GM12878 (cell line): ENCODE results near the gene TAF11L5. TPM values are rescaled to one million over a fixed set of nuclear protein-coding genes. Genes with fewer than 3 reads are reported as not detected.
"Not testable (repeated sequence)": the region's sequence is repeated elsewhere in the genome, so short reads cannot be mapped to it uniquely, and the experiment has no call there.

Experiments
- ATAC-seq: fragments of 200-7000 bp; cut with Tn5 transposase; 3 replicates; pipeline ENCODE4 v1.9.1; 2020; ENCODE audit warnings: mild to moderate bottlenecking, moderate library complexity
- BruUV-seq: library from RNA; stranded (reverse); fragments of 400-500 nt; replicated peaks from 2 replicates; lab custom pipeline; 2021; lab: Mats Ljungman, UMichigan
- CTCF ChIA-PET: fragments of 300-600 bp; sonication (Branson Sonifier 250); formaldehyde crosslinking; extraction: SDS; loops from one replicate; lab custom pipeline; 2021; ENCODE audit warnings: inconsistent platforms; lab: Yijun Ruan, JAX
- POLR2A ChIA-PET: fragments of 350-600 bp; formaldehyde crosslinking; extraction: SDS; loops from one replicate; lab custom pipeline; 2021; ENCODE audit warnings: inconsistent platforms; lab: Charles Lee
- RAD21 ChIA-PET: fragments of 300-600 bp; sonication (Branson Sonifier 250); formaldehyde crosslinking; loops from one replicate; lab custom pipeline; 2023; ENCODE audit warnings: antibody characterized with exemption; ENCODE audit not compliant: unreplicated experiment; lab: Charles Lee
- SMC1A ChIA-PET: fragments of 300-600 bp; sonication (Branson Sonifier 250); formaldehyde crosslinking; loops from one replicate; lab custom pipeline; 2023; ENCODE audit not compliant: unreplicated experiment, uncharacterized antibody; lab: Charles Lee
- DNase-seq: peaks from one replicate; pipeline ENCODE4 v3.0.0-alpha.2; 2011; ENCODE audit warnings: low read depth, low spot score
- FAIRE-seq: peaks from 3 replicates; lab custom pipeline; 2011; peaks lifted over from hg19 to GRCh38; lab: Jason Lieb, UNC
- H2AFZ ChIP-seq: 2 replicates; pipeline ENCODE4 v1.6.0; 2011; ENCODE audit warnings: low read depth, low read length, control low read depth; ENCODE audit not compliant: control insufficient read depth
- H3K27ac ChIP-seq: 2 replicates; pipeline ENCODE4 v1.5.1; 2011; ENCODE audit warnings: control low read depth; ENCODE audit not compliant: control insufficient read depth, insufficient read depth
- H3K27me3 ChIP-seq, 2 experiments: replicated peaks in 1 of 2; 2 replicates each; pipeline versions ENCODE4 v1.6.0 to v1.6.1; 2011; ENCODE audit warnings: low read length in 1 of 2; ENCODE audit not compliant: control insufficient read depth in 2 of 2, insufficient read depth in 2 of 2
- H3K36me3 ChIP-seq, 2 experiments: 2 replicates each; pipeline ENCODE4 v1.5.1; 2011; ENCODE audit warnings: low read length in 1 of 2; ENCODE audit not compliant: control insufficient read depth in 2 of 2, insufficient read depth in 2 of 2
- H3K4me1 ChIP-seq: 2 replicates; pipeline ENCODE4 v1.6.1; 2011; ENCODE audit warnings: mild to moderate bottlenecking, low read length, moderate library complexity, mixed read lengths; ENCODE audit not compliant: control insufficient read depth, insufficient read depth
- H3K4me2 ChIP-seq: 2 replicates; pipeline ENCODE4 v1.6.0; 2011; ENCODE audit warnings: control low read depth; ENCODE audit not compliant: control insufficient read depth, insufficient read depth
- H3K4me3 ChIP-seq: fragments of 200-600 bp; sonication (generic); 2 replicates; pipeline ENCODE4 v1.5.1; 2016
- H3K79me2 ChIP-seq: 2 replicates; pipeline ENCODE4 v1.6.0; 2011; ENCODE audit warnings: low read length; ENCODE audit not compliant: control insufficient read depth, insufficient read depth
- H3K9ac ChIP-seq: 2 replicates; pipeline ENCODE4 v1.8.0; 2011; ENCODE audit warnings: low read length, control low read depth, mixed read lengths; ENCODE audit not compliant: control insufficient read depth, insufficient read depth
- H3K9me3 ChIP-seq: replicated peaks from 3 replicates; pipeline ENCODE4 v1.5.1; 2011; ENCODE audit warnings: mild to moderate bottlenecking, low read length; ENCODE audit not compliant: control insufficient read depth, insufficient read depth
- H4K20me1 ChIP-seq: 2 replicates; pipeline ENCODE4 v1.6.0; 2011; ENCODE audit not compliant: control insufficient read depth, insufficient read depth
- WGBS: methylation state at CpG from one replicate; pipeline ENCODE4 v1.1.6; 2016; ENCODE audit warnings: low lambda C conversion rate; ENCODE audit not compliant: insufficient replicate concordance, insufficient coverage; ENCODE audit errors: missing lambda C conversion rate; 5-methylcytosine and 5-hydroxymethylcytosine counted together
- in situ Hi-C: fragments of 300-500 bp; cut with MboI; formaldehyde crosslinking; loops from 9 replicates; pipeline ENCODE4 v1.14.3; 2018; ENCODE audit warnings: mixed read lengths
- intact Hi-C: fragments of 100-400 bp; cut with micrococcal nuclease; formaldehyde crosslinking; loops from one replicate; pipeline ENCODE4 v1.14.2; 2022; ENCODE audit not compliant: unreplicated experiment
- polyA plus RNA-seq, 11 experiments: library from polyadenylated mRNA; depleted of rRNA in 4 of 11; unstranded in 6 of 11; stranded (reverse) in 5 of 11; fragments of >200 nt; fragmentation: Nextera tagmentation in 4 of 11; fragmentation: Illumina TruSeq in 1 of 11; extraction: Ambion mirVana in 4 of 11; extraction: Trizol in 1 of 11; gene quantifications; 1 replicate in 1 of 11; 2 replicates in 10 of 11; pipeline versions ENCODE4 v1.2.1 to v1.2.3, GENCODE V29; 2011 to 2016; ENCODE audit warnings: inconsistent platforms in 2 of 11, missing spikeins in 2 of 11, low read depth in 1 of 11
- total RNA-seq, 4 experiments: library from RNA; depleted of rRNA in 3 of 4; stranded (reverse); fragments of >200 nt in 3 of 4; fragmentation: Illumina TruSeq in 1 of 4; extraction: Trizol in 1 of 4; gene quantifications; 2 replicates each; pipeline versions ENCODE4 v1.2.1 to v1.2.3, GENCODE V29; 2013 to 2021

TAF11L5 gene
- total and polyA plus RNA-seq, 10 of the 15 experiments (the other 5 are each of a cell fraction or from before 2014, with no cell fraction given) = not detected

GRCh38 chr5:17517526-17517925 lies 7.5 kb upstream of the TAF11L5 start:
- H3K9ac ChIP-seq, DNase-seq, H3K4me3 ChIP-seq, H3K79me2 ChIP-seq, H3K4me1 ChIP-seq, intact Hi-C loops, H3K4me2 ChIP-seq, H3K27me3 ChIP-seq, H3K36me3 ChIP-seq, RAD21 ChIA-PET, SMC1A ChIA-PET, FAIRE-seq, CTCF ChIA-PET, in situ Hi-C loops, H4K20me1 ChIP-seq, H2AFZ ChIP-seq, H3K9me3 ChIP-seq, POLR2A ChIA-PET, ATAC-seq, H3K27ac ChIP-seq, BruUV-seq: not testable (repeated sequence)
- WGBS = 36% methylated on average over 11 of the region's 12 CpGs

DNA sequence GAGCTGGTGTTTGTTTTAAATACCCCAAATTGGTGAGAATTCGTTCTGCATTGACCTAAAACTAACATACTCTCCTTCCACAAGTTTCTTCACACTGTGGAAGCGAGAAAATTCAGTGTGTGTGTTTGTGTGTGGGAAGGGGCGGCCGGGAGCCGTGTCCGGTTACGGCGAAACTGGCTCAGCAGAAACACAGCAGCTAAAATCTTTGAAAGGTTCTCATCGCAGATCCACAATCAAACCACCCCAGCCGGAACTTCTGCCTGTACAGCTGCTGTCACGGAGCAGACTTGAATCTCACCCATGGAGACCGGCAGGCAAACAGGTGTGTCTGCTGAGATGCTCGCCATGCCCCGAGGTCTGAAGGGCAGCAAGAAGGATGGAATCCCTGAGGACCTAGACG lies 7.0 kb upstream of the TAF11L5 start, which contains the start of gene TAF11L3:
TSS of gene TAF11L3 (plus strand) at position 301 of the 400 bp plus-strand sequence.
- in situ Hi-C loops, BruUV-seq, RAD21 ChIA-PET: not testable (repeated sequence)

DNA sequence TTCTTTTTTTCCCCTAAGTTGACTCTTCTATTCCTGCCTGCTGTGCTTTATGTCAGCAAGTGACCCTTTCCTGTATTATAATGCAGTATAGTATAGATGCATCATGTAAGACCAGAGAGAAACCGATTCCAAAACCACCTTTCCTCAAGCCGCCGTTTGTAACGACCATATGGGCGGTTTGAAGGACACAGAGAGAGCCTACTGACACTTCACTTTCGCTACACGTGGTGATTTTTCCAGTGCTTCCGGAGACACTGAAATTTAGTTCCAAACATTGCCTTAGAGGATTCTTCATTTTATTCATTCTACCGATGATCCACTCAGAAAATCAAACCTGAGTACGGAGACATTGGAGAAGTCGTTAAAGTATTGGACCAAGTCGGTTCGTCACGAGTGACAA lies 5.5 kb upstream of the TAF11L5 start:
- in situ Hi-C loops, RAD21 ChIA-PET: not testable (repeated sequence)
- 56% methylated on average over 8 of the region's 14 CpGs for WGBS

More for the DNA sequence above, 7.0 kb upstream of the TAF11L5 start, which contains the start of gene TAF11L3:
- DNase-seq, H3K9me3 ChIP-seq, ATAC-seq, H3K4me1 ChIP-seq, SMC1A ChIA-PET, H3K27ac ChIP-seq, intact Hi-C loops, FAIRE-seq, H3K79me2 ChIP-seq, H3K4me2 ChIP-seq, H4K20me1 ChIP-seq, H3K27me3 ChIP-seq, H3K9ac ChIP-seq, POLR2A ChIA-PET, H3K36me3 ChIP-seq, H3K4me3 ChIP-seq, CTCF ChIA-PET, H2AFZ ChIP-seq: not testable (repeated sequence)
- WGBS = no CpG with 5 or more reads among the region's 15 CpGs

GRCh38 chr5:17521501-17521900 lies 3.5 kb upstream of the TAF11L5 start, which contains the start of gene TAF11L4:
TSS of gene TAF11L4 (plus strand) at chr5:17521801.
- BruUV-seq, H3K79me2 ChIP-seq, H3K36me3 ChIP-seq, in situ Hi-C loops, ATAC-seq, DNase-seq, H4K20me1 ChIP-seq, H3K9ac ChIP-seq, H3K4me2 ChIP-seq, intact Hi-C loops, RAD21 ChIA-PET, H2AFZ ChIP-seq, H3K9me3 ChIP-seq, H3K27me3 ChIP-seq, FAIRE-seq, POLR2A ChIA-PET, H3K4me3 ChIP-seq, H3K4me1 ChIP-seq, SMC1A ChIA-PET, H3K27ac ChIP-seq, CTCF ChIA-PET: not testable (repeated sequence)
- WGBS = no CpG with 5 or more reads among the region's 15 CpGs

More for the DNA sequence above, 5.5 kb upstream of the TAF11L5 start:
- H2AFZ ChIP-seq, H3K4me2 ChIP-seq, H3K4me1 ChIP-seq, POLR2A ChIA-PET, H3K36me3 ChIP-seq, BruUV-seq, CTCF ChIA-PET, H3K27ac ChIP-seq, DNase-seq, H3K9me3 ChIP-seq, FAIRE-seq, H3K4me3 ChIP-seq, H3K27me3 ChIP-seq, H4K20me1 ChIP-seq, SMC1A ChIA-PET, ATAC-seq, H3K9ac ChIP-seq, intact Hi-C loops, H3K79me2 ChIP-seq: not testable (repeated sequence)
